ENCODE data around the gene PAX2.

- TF ChIP-seq, protein P1, sequence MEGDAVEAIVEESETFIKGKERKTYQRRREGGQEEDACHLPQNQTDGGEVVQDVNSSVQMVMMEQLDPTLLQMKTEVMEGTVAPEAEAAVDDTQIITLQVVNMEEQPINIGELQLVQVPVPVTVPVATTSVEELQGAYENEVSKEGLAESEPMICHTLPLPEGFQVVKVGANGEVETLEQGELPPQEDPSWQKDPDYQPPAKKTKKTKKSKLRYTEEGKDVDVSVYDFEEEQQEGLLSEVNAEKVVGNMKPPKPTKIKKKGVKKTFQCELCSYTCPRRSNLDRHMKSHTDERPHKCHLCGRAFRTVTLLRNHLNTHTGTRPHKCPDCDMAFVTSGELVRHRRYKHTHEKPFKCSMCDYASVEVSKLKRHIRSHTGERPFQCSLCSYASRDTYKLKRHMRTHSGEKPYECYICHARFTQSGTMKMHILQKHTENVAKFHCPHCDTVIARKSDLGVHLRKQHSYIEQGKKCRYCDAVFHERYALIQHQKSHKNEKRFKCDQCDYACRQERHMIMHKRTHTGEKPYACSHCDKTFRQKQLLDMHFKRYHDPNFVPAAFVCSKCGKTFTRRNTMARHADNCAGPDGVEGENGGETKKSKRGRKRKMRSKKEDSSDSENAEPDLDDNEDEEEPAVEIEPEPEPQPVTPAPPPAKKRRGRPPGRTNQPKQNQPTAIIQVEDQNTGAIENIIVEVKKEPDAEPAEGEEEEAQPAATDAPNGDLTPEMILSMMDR (IDR thresholded peaks at IDR 0.05): no peak
- TF ChIP-seq EZH2 (IDR thresholded peaks at IDR 0.05): no peak
These were observed 86.4 kb downstream of the PAX2 start for GRCh38 chr10:100831742-100832141.
